GM23338 (cell line): ENCODE measurements around the gene CHD2.

ENCODE experiments used
- CREB1 ChIP-seq: fragments of 250-450 bp; sonication (Bioruptor Pico); IDR thresholded peaks from 2 replicates; pipeline ENCODE4 v1.5.0; 2020; ENCODE audit warnings: low read depth, mild to moderate bottlenecking, moderate library complexity
- CTCF ChIP-seq, 2 experiments: fragments of 200-600 bp in 1 of 2; sonication (generic) in 1 of 2; conservative IDR thresholded peaks; 2 replicates each; pipeline versions ENCODE4 v1.5.1 to v1.6.1; 2016 to 2017; ENCODE audit warnings: antibody characterized with exemption in 2 of 2, low read depth in 2 of 2, mild to moderate bottlenecking in 2 of 2, moderate library complexity in 1 of 2
- EZH2 ChIP-seq: fragments of 200-600 bp; sonication (generic); IDR thresholded peaks from one replicate; pipeline ENCODE4 v1.8.0; 2017; ENCODE audit warnings: antibody characterized with exemption, mild to moderate bottlenecking, low read depth; ENCODE audit not compliant: unreplicated experiment
- EZH2phosphoT487 ChIP-seq: fragments of 200-600 bp; sonication (generic); IDR thresholded peaks from one replicate; pipeline ENCODE4 v1.8.1; 2018; ENCODE audit warnings: antibody characterized with exemption; ENCODE audit not compliant: unreplicated experiment
- JUNB ChIP-seq: IDR thresholded peaks from one replicate; pipeline ENCODE4 v1.6.1; 2016; ENCODE audit warnings: antibody characterized with exemption; ENCODE audit not compliant: unreplicated experiment
- POLR2AphosphoS5 ChIP-seq: IDR thresholded peaks from 2 replicates; pipeline ENCODE4 v1.6.1; 2016; ENCODE audit warnings: antibody characterized with exemption, low read depth
- STAT1 ChIP-seq: IDR thresholded peaks from one replicate; pipeline ENCODE4 v1.6.1; 2016; ENCODE audit warnings: antibody characterized with exemption; ENCODE audit not compliant: unreplicated experiment
- ZNF462 ChIP-seq: fragments of 250-450 bp; sonication (Bioruptor Pico); IDR thresholded peaks from 2 replicates; pipeline ENCODE4 v1.5.0; 2020; ENCODE audit warnings: mild to moderate bottlenecking, moderate library complexity
- TF ChIP-seq, protein P1 (sequence below): IDR thresholded peaks from one replicate; pipeline ENCODE4 v1.6.1; 2018; ENCODE audit warnings: antibody characterized with exemption; ENCODE audit not compliant: unreplicated experiment

- TF ChIP-seq CTCF (conservative IDR thresholded peaks at IDR 0.05; ENCODE audit: low read depth in 2 of 2) (no peak), EZH2 (no peak), POLR2AphosphoS5 (no peak), JUNB (no peak), CREB1 (CRISPR knock-in tag) (no peak), STAT1 (no peak), ZNF462 (CRISPR knock-in tag) (no peak), EZH2phosphoT487 (no peak)
- TF ChIP-seq, protein P1, sequence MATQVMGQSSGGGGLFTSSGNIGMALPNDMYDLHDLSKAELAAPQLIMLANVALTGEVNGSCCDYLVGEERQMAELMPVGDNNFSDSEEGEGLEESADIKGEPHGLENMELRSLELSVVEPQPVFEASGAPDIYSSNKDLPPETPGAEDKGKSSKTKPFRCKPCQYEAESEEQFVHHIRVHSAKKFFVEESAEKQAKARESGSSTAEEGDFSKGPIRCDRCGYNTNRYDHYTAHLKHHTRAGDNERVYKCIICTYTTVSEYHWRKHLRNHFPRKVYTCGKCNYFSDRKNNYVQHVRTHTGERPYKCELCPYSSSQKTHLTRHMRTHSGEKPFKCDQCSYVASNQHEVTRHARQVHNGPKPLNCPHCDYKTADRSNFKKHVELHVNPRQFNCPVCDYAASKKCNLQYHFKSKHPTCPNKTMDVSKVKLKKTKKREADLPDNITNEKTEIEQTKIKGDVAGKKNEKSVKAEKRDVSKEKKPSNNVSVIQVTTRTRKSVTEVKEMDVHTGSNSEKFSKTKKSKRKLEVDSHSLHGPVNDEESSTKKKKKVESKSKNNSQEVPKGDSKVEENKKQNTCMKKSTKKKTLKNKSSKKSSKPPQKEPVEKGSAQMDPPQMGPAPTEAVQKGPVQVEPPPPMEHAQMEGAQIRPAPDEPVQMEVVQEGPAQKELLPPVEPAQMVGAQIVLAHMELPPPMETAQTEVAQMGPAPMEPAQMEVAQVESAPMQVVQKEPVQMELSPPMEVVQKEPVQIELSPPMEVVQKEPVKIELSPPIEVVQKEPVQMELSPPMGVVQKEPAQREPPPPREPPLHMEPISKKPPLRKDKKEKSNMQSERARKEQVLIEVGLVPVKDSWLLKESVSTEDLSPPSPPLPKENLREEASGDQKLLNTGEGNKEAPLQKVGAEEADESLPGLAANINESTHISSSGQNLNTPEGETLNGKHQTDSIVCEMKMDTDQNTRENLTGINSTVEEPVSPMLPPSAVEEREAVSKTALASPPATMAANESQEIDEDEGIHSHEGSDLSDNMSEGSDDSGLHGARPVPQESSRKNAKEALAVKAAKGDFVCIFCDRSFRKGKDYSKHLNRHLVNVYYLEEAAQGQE: no peak
Observed at GRCh38 chr15:92886815-92887214, 13.3 kb upstream of the CHD2 start.
